H1 (cell line): ENCODE data around the gene GPR63. TPM values are rescaled to one million over a fixed set of nuclear protein-coding genes. Genes with fewer than 3 reads are reported as not detected.

Source experiments
- ZNF274 ChIP-seq: IDR thresholded peaks from 2 replicates; pipeline ENCODE4 v1.7.0; 2012; ENCODE audit warnings: low read length, borderline replicate concordance; ENCODE audit errors: extremely low read depth
- polyA plus RNA-seq, 7 experiments: library from polyadenylated mRNA; depleted of rRNA in 3 of 7; stranded (reverse) in 5 of 7; unstranded in 2 of 7; fragments of >200 nt in 5 of 7; fragments of 200-250 nt in 2 of 7; gene quantifications; 1 replicate in 5 of 7; 2 replicates in 1 of 7; 4 replicates in 1 of 7; pipeline versions ENCODE4 v1.2.1 to v1.2.3, GENCODE V29; 2011 to 2013; ENCODE audit warnings: missing spikeins in 2 of 7, mixed read lengths in 2 of 7
- total RNA-seq: library from RNA; stranded (reverse); fragmentation: NEBNext Ultra II Directional; extraction: Animal tissue kit (Norgen Biotek cat#: 25700); gene quantifications from 2 replicates; pipeline ENCODE4 v1.2.1, GENCODE V29; 2021

Gene GPR63
- total and polyA plus RNA-seq, 2 of the 8 experiments (the other 6 are each of a cell fraction or from before 2014, with no cell fraction given), result 6.1 to 11.6 TPM

GRCh38 chr6:96826865-96827264 lies 10.4 kb downstream of the GPR63 start (continued):
- TF ChIP-seq ZNF274, result no peak
